Stomach (tissue), 4 donors: ENCODE data around the gene STRA8.

ENCODE experiments used
- CTCF ChIP-seq, 7 experiments: fragments of 450-650 bp in 4 of 7; fragments of 200-600 bp in 3 of 7; sonication (generic) in 3 of 7; IDR thresholded peaks; one replicate each; pipeline ENCODE4 v1.5.1; 2016 to 2019; ENCODE audit warnings: antibody characterized with exemption in 7 of 7, control low read depth in 2 of 7, mild to moderate bottlenecking in 1 of 7
- EP300 ChIP-seq: sonication (generic); formaldehyde crosslinking; IDR thresholded peaks from one replicate; pipeline ENCODE4 v1.6.1; 2017; ENCODE audit warnings: antibody characterized with exemption
- POLR2A ChIP-seq, 4 donors: fragments of 450-650 bp; IDR thresholded peaks; one replicate each; pipeline ENCODE4 v1.6.1; 2016; ENCODE audit warnings: antibody characterized with exemption in 4 of 4, control low read depth in 2 of 4, mild to moderate bottlenecking in 1 of 4, moderate library complexity in 1 of 4
- POLR2AphosphoS5 ChIP-seq, 3 donors: sonication (generic); formaldehyde crosslinking; IDR thresholded peaks; one replicate each; pipeline ENCODE4 v1.6.1; 2016; ENCODE audit warnings: antibody characterized with exemption in 3 of 3

- TF ChIP-seq EP300 (no peak), CTCF (IDR thresholded peaks at IDR 0.05) (no peak), POLR2AphosphoS5 (IDR thresholded peaks at IDR 0.05) (no peak), POLR2A (IDR thresholded peaks at IDR 0.05) (no peak)
These were observed 36.3 kb upstream of the STRA8 start for GRCh38 chr7:135197343-135197742.
